Vagina (tissue), 2 donors: ENCODE data around the gene SLC22A13. TPM values are rescaled to one million over a fixed set of nuclear protein-coding genes. Genes with fewer than 3 reads are reported as not detected.

ENCODE experiments used
- DNase-seq, 2 donors: peaks; one replicate each; pipeline ENCODE4 v3.0.0-alpha.2; 2017; ENCODE audit errors: extremely low spot score in 2 of 2
- H3K27ac ChIP-seq: fragments of 200-600 bp; sonication (generic); one replicate; pipeline ENCODE4 v1.5.1; 2019
- H3K27me3 ChIP-seq: fragments of 200-600 bp; sonication (generic); one replicate; pipeline ENCODE4 v1.5.1; 2019
- H3K36me3 ChIP-seq, 2 donors: fragments of 200-600 bp; sonication (generic); one replicate each; pipeline ENCODE4 v1.5.1; 2017 to 2019
- H3K4me1 ChIP-seq: fragments of 200-600 bp; sonication (generic); one replicate; pipeline ENCODE4 v1.5.1; 2019
- H3K4me3 ChIP-seq, 2 donors: fragments of 200-600 bp; sonication (generic); 1 replicate in 1 of 2; 2 replicates in 1 of 2; pipeline ENCODE4 v1.5.1; 2016 to 2019
- H3K9me3 ChIP-seq: fragments of 200-600 bp; sonication (generic); one replicate; pipeline ENCODE4 v1.5.1; 2019
- CTCF ChIP-seq, 3 experiments: fragments of 450-650 bp in 2 of 3; fragments of 200-600 bp in 1 of 3; sonication (generic) in 1 of 3; IDR thresholded peaks; one replicate each; pipeline ENCODE4 v1.5.1; 2017 to 2019; ENCODE audit warnings: antibody characterized with exemption in 3 of 3, mild to moderate bottlenecking in 2 of 3, moderate library complexity in 2 of 3
- POLR2A ChIP-seq, 2 donors: fragments of 450-650 bp; IDR thresholded peaks; one replicate each; pipeline ENCODE4 v1.6.1; 2017; ENCODE audit warnings: antibody characterized with exemption in 2 of 2, mild to moderate bottlenecking in 2 of 2, moderate library complexity in 2 of 2
- POLR2AphosphoS5 ChIP-seq, 2 donors: sonication (generic); formaldehyde crosslinking; IDR thresholded peaks; one replicate each; pipeline ENCODE4 v1.9.0; 2017; ENCODE audit warnings: antibody characterized with exemption in 2 of 2, mild to moderate bottlenecking in 2 of 2, low read depth in 1 of 2; ENCODE audit not compliant: insufficient read depth in 1 of 2
- intact Hi-C: fragments of 100-400 bp; cut with DNase I; formaldehyde crosslinking; loops from one replicate; pipeline ENCODE4 v1.15.1; 2023
- total RNA-seq: library from RNA; depleted of rRNA; stranded (reverse); fragments of >200 nt; gene quantifications from one replicate; pipeline ENCODE4 v1.2.3, GENCODE V29; 2016

Gene SLC22A13
- total RNA-seq, 1 donor from 2014 or later, result not detected

- Histone ChIP-seq H3K27ac (no peak overlapping the region), H3K27me3 (no peaks in the 10 kb centered on the region), H3K4me1 (no peaks in the 10 kb centered on the region), H3K9me3 (no peaks in the 10 kb centered on the region), H3K4me3 (no peak overlapping the region), H3K36me3 (no peaks in the 10 kb centered on the region)
- intact Hi-C loops, result no loop called here
- no peak for DNase-seq
- TF ChIP-seq CTCF (IDR thresholded peaks at IDR 0.05) (no peak), POLR2A (IDR thresholded peaks at IDR 0.05) (no peak), POLR2AphosphoS5 (IDR thresholded peaks at IDR 0.05; ENCODE audit: insufficient read depth in 1 of 2, low read depth in 1 of 2) (no peak)
These were observed 47.7 kb downstream of the SLC22A13 start for GRCh38 chr3:38313263-38313662.

- Histone ChIP-seq H3K4me3 (no peak overlapping the region), H3K27ac (no peak overlapping the region), H3K4me1 (no peaks in the 10 kb centered on the region), H3K36me3 (no peaks in the 10 kb centered on the region), H3K9me3 (no peaks in the 10 kb centered on the region), H3K27me3 (no peaks in the 10 kb centered on the region)
- TF ChIP-seq POLR2A (IDR thresholded peaks at IDR 0.05), result no peak
- no peak for TF ChIP-seq POLR2AphosphoS5 (IDR thresholded peaks at IDR 0.05; ENCODE audit: insufficient read depth in 1 of 2, low read depth in 1 of 2)
- no peak for TF ChIP-seq CTCF (IDR thresholded peaks at IDR 0.05)
- DNase-seq, result peak in 1 of 2 donors; percentile 56
- intact Hi-C loops, result no loop called here
These were observed 48.1 kb downstream of the SLC22A13 start for GRCh38 chr3:38313695-38314094.

GRCh38 chr3:38314112-38314763 is 48.6 kb downstream of the SLC22A13 start:
- H3K27ac ChIP-seq, result no peak overlapping the region
- H3K9me3 ChIP-seq, result no peaks in the 10 kb centered on the region
- no peaks in the 10 kb centered on the region for H3K36me3 ChIP-seq
- no peak overlapping the region for H3K4me3 ChIP-seq
- no peaks in the 10 kb centered on the region for H3K4me1 ChIP-seq
- TF ChIP-seq POLR2A (IDR thresholded peaks at IDR 0.05), result no peak
- intact Hi-C loops, result no loop called here
- H3K27me3 ChIP-seq, result no peaks in the 10 kb centered on the region
- peak in 1 of 2 donors; percentile 65 for DNase-seq

- intact Hi-C loops, result no loop called here
- peak in 1 of 2 donors; percentile 64 for DNase-seq
- TF ChIP-seq POLR2A (IDR thresholded peaks at IDR 0.05) (no peak), POLR2AphosphoS5 (IDR thresholded peaks at IDR 0.05; ENCODE audit: insufficient read depth in 1 of 2, low read depth in 1 of 2) (no peak), CTCF (IDR thresholded peaks at IDR 0.05) (no peak)
These were observed 49.3 kb downstream of the SLC22A13 start for GRCh38 chr3:38314764-38315487.

GRCh38 chr3:38315488-38316230 is 50.0 kb downstream of the SLC22A13 start:
- peak in 1 of 2 donors; percentile 60 for DNase-seq
- H3K4me1 ChIP-seq, result no peaks in the 10 kb centered on the region
- intact Hi-C loops, result no loop called here
- no peaks in the 10 kb centered on the region for H3K36me3 ChIP-seq
- H3K27ac ChIP-seq, result no peak overlapping the region
- H3K4me3 ChIP-seq, result no peak overlapping the region
- H3K27me3 ChIP-seq, result no peaks in the 10 kb centered on the region
- TF ChIP-seq POLR2AphosphoS5 (IDR thresholded peaks at IDR 0.05; ENCODE audit: insufficient read depth in 1 of 2, low read depth in 1 of 2), result no peak
- TF ChIP-seq CTCF (IDR thresholded peaks at IDR 0.05), result no peak
- TF ChIP-seq POLR2A (IDR thresholded peaks at IDR 0.05), result no peak
- no peaks in the 10 kb centered on the region for H3K9me3 ChIP-seq

More at GRCh38 chr3:38314764-38315487, 49.3 kb downstream of the SLC22A13 start:
- Histone ChIP-seq H3K36me3 (no peaks in the 10 kb centered on the region), H3K27ac (no peak overlapping the region), H3K4me3 (no peak overlapping the region), H3K27me3 (no peaks in the 10 kb centered on the region), H3K9me3 (no peaks in the 10 kb centered on the region), H3K4me1 (no peaks in the 10 kb centered on the region)
